Left ventricle myocardium superior (tissue), 1 donor: Measurements from ENCODE around the gene PTPRM. TPM values are rescaled to one million over a fixed set of nuclear protein-coding genes. Genes with fewer than 3 reads are reported as not detected.

Experiments
- ATAC-seq: fragments of 200-7000 bp; cut with Tn5 transposase; one replicate; pipeline ENCODE4 v1.9.1; 2020; ENCODE audit warnings: mild to moderate bottlenecking, moderate library complexity
- DNase-seq: peaks from one replicate; pipeline ENCODE4 v3.0.0-alpha.2; 2020
- intact Hi-C: fragments of 100-400 bp; cut with micrococcal nuclease; formaldehyde crosslinking; loops from one replicate; pipeline ENCODE4 v1.11.0; 2022
- total RNA-seq: library from RNA; stranded (reverse); fragmentation: NEBNext Ultra II Directional; extraction: Animal tissue kit (Norgen Biotek cat#: 25700); gene quantifications from one replicate; pipeline ENCODE4 v1.2.1, GENCODE V29; 2021
- donor health status: DM: no; HTN: yes; CAD: no; lungs with severe emphysema.

Gene PTPRM
- total RNA-seq, 1 donor from 2014 or later = 100 TPM

- intact Hi-C loops = no loop called here
- ATAC-seq (no peak), DNase-seq (no peak)
Measured at GRCh38 chr18:8326763-8327394, 759.8 kb downstream of the PTPRM start.

- intact Hi-C loops = no loop called here
- no peak for DNase-seq
- ATAC-seq = no peak
Measured at GRCh38 chr18:8328126-8328525, 761.0 kb downstream of the PTPRM start.

DNA sequence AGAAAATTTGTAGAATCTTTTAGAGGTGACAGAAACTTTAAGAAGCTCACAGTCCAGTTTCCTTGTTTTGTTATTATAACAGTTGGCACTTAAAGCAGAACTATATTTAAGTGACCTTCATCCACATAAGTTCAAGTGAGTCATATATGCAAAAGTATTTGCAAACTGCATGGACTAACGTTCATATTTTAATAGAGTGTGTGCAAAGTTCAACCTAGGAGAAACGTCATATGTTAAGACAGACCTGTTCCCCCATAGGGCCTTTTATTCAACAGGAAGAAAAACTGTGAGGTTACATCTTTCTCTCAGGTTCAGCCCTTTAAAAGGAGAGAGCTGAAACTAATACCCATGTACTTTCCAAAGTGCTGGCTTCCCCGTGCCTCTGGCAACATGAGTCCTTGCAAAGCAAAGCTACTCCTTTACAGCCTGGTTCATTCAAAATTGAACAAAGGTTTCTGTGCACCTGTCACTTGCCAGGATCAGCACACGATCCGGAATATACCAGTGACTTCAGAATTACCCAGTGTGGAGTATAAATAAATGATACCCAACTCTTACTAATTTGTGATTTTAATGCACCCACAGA is 762.2 kb downstream of the PTPRM start:
- ATAC-seq = peak; percentile 13
- DNase-seq = no peak
- intact Hi-C loops = no loop called here

GRCh38 chr18:8330575-8330974 is 763.5 kb downstream of the PTPRM start:
- DNase-seq (no peak), ATAC-seq (no peak)
- intact Hi-C loops = no loop called here

DNA sequence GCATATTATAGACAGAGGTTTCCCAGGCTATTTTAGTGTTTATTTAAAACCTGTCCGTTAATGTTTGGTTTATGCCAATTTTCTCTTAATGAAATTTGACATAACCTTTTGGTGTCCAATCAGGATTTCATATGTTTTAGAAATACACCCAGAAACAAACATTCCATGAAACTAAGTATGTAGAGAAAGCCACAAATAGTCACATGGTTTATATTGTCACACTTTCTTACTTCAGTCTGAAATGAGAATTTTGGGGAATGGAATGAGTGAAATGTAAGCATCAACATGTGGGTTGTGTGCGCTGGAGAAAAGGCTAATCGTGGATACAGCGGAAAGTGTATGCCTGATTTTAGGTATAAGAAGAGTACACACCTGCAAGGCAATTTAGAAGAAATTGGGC is 765.2 kb downstream of the PTPRM start:
- intact Hi-C loops = no loop called here
- ATAC-seq = no peak

GRCh38 chr18:8333961-8334360 is 766.8 kb downstream of the PTPRM start:
- DNase-seq (no peak), ATAC-seq (no peak)
- intact Hi-C loops = no loop called here

More for the DNA sequence above, 765.2 kb downstream of the PTPRM start:
- no peak for DNase-seq

- intact Hi-C loops = no loop called here
- ATAC-seq (no peak), DNase-seq (no peak)
Measured at GRCh38 chr18:8337211-8337610, 770.1 kb downstream of the PTPRM start.

DNA sequence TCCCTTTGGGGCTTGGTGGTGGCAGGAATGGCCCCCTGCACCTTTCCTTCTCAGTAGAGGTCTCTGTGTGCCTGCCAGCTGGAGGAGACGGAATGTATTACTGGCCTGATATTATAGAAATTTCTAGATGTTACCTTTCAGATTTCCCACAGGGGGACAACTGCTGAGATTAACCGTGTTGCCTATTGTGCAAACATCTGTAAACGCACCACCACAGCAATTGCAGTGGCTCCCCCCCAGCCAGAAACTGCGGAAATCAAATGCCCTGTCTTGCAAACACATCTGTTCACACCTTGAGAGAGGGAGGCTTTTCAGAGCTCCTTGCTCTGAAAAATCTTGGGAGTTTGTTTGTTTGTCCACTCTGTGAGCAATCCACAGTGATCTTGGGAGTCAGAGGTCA is 772.1 kb downstream of the PTPRM start:
- intact Hi-C loops = no loop called here
- no peak for DNase-seq
- ATAC-seq = no peak

DNA sequence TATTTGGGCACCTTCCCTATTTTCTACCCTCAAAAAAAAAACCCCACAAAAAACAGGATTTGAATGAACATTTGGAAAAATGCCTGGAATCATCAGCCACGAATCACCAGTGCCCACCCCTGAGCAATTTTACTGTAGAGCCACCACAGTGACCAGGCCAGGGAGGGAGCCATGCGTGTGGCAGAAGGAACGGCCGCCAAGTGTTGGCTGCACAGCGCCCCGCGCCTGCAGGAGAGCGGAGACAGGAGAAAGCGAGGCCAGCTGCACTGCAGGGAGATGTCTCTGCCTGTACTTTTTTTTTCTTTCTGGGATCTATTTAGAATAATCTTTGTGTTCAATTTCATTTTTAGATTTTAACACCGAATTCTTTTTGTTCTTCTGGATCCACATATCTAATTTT is 772.8 kb downstream of the PTPRM start:
- ATAC-seq = peak; percentile 78

GRCh38 chr18:8341481-8342230 is 774.5 kb downstream of the PTPRM start:
- intact Hi-C loops = no loop called here
- no peak for DNase-seq
- ATAC-seq = peak; percentile 50

More for the DNA sequence above, 772.8 kb downstream of the PTPRM start:
- DNase-seq = peak; percentile 60
- intact Hi-C loops = no loop called here

DNA sequence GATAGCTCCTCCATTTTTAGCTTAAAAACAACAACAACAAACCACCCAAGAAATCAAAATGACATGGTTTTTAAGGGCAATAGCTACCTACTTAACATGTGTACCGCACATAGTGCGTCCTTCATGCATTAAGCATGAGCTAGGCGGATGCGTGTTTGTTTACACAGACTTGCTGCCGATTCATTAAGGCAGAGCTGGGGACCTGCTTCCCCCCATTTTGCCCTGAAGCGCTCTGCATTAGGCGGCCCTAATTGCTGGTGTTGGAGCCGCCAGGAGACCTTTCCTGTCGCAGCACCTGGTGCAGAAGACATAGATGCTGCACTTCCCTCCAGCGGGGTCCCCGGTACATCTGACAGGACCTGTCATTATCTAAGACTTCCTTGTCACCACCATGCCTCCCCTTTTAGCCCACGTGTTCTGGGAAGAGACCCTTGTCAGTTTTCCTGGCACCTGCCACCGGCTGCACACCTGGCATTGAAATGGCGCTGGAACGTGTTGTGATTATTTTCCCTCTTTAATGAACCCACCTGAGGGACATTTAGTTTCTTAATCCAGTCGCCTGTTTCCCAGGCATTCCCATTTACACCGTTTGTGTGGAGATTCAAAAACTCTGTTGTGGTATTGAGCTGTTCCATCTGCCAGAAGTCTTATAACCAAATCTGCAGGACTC is 781.1 kb downstream of the PTPRM start:
- intact Hi-C loops = no loop called here
- DNase-seq = no peak
- no peak for ATAC-seq

DNA sequence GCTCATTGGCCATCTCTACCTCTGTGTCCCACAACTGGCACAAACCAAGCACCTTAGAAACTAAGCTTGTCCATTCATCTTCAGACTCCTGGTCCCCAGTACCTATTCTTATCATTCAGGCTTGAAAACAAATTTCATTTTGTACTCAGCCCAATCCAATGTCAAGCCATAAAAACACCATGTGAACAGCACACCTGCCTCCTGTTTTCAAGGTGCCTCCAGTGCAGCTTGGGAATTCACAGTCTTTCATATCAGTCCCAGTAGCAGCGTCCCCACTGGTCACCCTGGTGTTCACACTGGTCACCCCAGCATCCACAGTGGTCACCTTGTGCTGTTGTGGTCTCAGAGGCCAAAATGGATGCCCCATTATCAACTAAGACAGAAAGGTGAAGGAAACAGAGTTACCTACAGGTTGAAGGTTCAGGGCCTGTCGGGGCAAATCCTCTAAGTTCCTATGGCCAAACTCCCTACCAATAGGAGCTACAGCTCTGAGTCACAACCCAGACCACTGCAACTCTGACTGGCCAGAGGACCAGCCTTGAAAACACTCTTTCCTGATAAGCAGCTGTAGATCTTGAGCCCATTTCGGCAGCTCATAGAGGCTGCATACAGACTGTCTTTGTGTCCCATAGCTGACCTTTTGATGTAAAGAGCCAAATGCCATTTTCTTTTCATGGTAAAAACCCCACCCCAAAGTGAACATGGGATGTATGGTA is 782.6 kb downstream of the PTPRM start:
- ATAC-seq (no peak), DNase-seq (no peak)
- intact Hi-C loops = no loop called here

- intact Hi-C loops = no loop called here
- no peak for ATAC-seq
- DNase-seq = no peak
Measured at GRCh38 chr18:8350628-8351027, 783.5 kb downstream of the PTPRM start.

GRCh38 chr18:8351161-8351560 is 784.0 kb downstream of the PTPRM start:
- intact Hi-C loops = no loop called here
- ATAC-seq = no peak
- DNase-seq = no peak

- intact Hi-C loops = no loop called here
- no peak for DNase-seq
- peak; percentile 66 for ATAC-seq
Measured at GRCh38 chr18:8354304-8354703, 787.2 kb downstream of the PTPRM start.

DNA sequence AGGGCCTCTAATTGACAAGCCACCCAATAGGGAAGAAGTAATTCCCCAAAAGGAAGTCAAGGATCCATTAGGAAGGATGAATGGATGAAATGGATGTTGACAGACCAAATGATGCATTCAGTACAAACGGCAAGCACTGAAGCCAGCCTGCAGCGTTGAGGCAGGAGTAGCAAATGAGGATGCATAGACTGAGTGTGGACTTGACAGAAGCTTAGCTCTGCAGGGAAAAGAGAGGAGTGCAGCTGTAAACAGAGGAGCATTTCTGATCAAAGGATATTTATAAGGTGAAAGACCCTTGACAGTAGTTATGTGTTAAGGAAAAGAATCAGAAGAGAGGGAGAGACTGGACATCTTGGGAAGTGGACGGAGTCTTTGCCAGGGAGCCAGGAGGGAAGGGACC is 788.9 kb downstream of the PTPRM start:
- intact Hi-C loops = no loop called here
- DNase-seq (no peak), ATAC-seq (no peak)

DNA sequence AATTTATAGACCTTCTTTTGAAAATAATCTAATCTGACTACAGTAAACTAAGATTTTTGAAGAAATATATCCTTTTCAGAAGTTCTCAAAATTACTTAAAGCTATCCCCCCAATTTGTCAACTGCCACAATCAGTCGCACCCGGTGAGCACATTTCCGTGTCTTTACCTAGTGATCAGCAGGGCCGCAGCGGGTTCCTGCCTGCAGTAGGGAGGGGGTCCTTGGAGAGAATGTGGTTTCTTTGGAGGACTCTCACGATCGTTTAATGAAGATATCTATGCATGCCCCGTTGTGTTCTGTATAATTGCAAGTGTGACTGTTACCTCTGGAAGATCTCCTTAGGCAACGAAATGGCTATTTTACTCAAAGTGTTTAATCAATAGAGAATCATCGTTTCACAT is 790.2 kb downstream of the PTPRM start:
- ATAC-seq (no peak), DNase-seq (no peak)
- intact Hi-C loops = no loop called here

GRCh38 chr18:8358033-8358765 is 791.1 kb downstream of the PTPRM start:
- no peak for DNase-seq

GRCh38 chr18:8359076-8359475 is 792.0 kb downstream of the PTPRM start:
- DNase-seq (no peak), ATAC-seq (no peak)
- intact Hi-C loops = no loop called here

More at GRCh38 chr18:8358033-8358765, 791.1 kb downstream of the PTPRM start:
- intact Hi-C loops = no loop called here
- ATAC-seq = no peak
